ENCODE data around the gene LATS2. TPM values are rescaled to one million over a fixed set of nuclear protein-coding genes. Genes with fewer than 3 reads are reported as not detected.

Gene LATS2
- total and polyA plus RNA-seq, 9 donors: 12.5 to 41.9 (median 22.8) TPM

- intact Hi-C loops (cut with DNase I): no loop called here
- Histone ChIP-seq H3K36me3 (no peaks in the 10 kb centered on the region), H3K9me3 (no peaks in the 10 kb centered on the region), H3K4me1 (ENCODE audit: insufficient read depth) (peaks cover 2% of the 10 kb centered on the region), H3K4me3 (no peak overlapping the region), H3K27me3 (no peaks in the 10 kb centered on the region), H3K27ac (peak overlapping the region in 1 of 2 donors; percentile 64)
- TF ChIP-seq CTCF (IDR thresholded peaks at IDR 0.05): no peak
- TF ChIP-seq EP300 (IDR thresholded peaks at IDR 0.05): no peak
- 28 to 39% (median 38%) methylated on average over 10 of the region's 10 CpGs for WGBS, 3 donors
- DNase-seq: peak; percentile 29 to 59 (median 49)
These were observed 13.2 kb upstream of the LATS2 start for GRCh38 chr13:21074546-21074945.

DNA sequence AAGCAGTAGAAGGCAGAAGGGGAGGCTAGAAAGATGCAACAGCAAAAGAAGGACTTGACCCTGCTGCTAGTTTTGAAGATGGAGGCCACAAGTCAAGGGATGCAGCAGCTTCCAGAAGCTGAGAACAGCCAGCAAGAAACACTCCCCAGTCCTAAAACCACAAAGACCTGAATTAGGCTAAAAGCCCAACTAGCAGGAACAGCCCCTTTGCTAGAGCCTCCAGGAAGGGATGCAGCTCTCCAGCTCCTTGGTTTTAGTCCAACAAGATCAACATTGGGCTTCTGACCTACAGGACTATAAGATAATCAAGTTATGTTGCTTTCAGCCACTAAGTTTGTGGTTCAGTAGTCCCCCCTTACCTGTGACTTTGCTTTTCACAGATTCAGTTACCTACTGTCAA lies 10.5 kb upstream of the LATS2 start:
- Histone ChIP-seq H3K4me3 (no peak overlapping the region), H3K9me3 (no peaks in the 10 kb centered on the region), H3K4me1 (ENCODE audit: insufficient read depth) (peaks cover 2% of the 10 kb centered on the region), H3K36me3 (no peaks in the 10 kb centered on the region), H3K27ac (no peak overlapping the region), H3K27me3 (no peaks in the 10 kb centered on the region)
- TF ChIP-seq EP300 (IDR thresholded peaks at IDR 0.05) (no peak), CTCF (IDR thresholded peaks at IDR 0.05) (no peak)
- intact Hi-C loops (cut with DNase I): no loop called here
- no peak for DNase-seq

DNA sequence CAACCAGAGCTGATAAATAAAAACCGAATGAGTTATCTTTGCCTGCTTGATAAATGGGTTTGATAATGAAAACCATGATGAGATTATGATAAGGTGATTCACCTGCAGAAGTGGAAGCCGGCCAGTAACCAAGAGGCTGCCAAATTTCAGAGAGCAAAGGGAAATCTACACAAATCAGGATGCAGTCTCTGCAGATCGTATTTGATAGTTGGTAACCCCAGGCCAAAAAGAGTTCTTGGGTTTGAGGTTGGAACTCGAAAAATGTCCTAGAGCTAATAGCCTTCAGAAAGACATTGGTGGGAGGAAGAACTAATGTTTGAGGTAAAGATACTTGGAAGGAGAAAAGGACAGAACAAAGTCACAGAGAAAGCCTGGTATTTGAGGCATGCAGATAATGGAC lies 9.6 kb upstream of the LATS2 start:
- Histone ChIP-seq H3K4me1 (ENCODE audit: insufficient read depth) (peaks cover 2% of the 10 kb centered on the region), H3K4me3 (no peak overlapping the region), H3K27ac (no peak overlapping the region), H3K36me3 (no peaks in the 10 kb centered on the region), H3K9me3 (no peaks in the 10 kb centered on the region), H3K27me3 (no peaks in the 10 kb centered on the region)
- no peak for TF ChIP-seq EP300 (IDR thresholded peaks at IDR 0.05)
- TF ChIP-seq CTCF (IDR thresholded peaks at IDR 0.05): no peak
- no peak for TF ChIP-seq POLR2A (IDR thresholded peaks at IDR 0.05)
- WGBS, 3 donors: 63 to 73% (median 72%) methylated on average over 4 of the region's 4 CpGs
- intact Hi-C loops (cut with DNase I): no loop called here
- DNase-seq: no peak

DNA sequence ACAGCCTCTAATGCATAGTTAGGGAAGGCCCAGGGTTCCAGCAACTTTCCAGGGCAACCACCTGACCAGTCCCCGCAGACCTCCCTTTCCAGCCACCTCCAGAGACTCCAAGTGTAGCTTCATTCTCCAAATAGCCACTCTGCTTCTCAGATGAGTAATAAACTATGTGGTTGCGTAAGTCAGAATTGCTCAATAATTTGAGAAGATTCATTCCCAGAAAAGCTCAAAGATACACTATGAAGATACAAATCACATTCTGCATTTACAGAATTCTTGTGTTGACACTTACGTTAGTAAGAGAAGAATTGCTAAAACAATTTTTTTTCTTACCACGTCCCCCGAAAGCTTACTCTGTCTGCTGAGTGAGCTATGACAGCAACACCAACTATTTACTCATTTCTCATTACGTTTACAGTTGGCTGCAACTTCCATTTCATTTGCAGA lies 8.2 kb upstream of the LATS2 start:
- H3K9me3 ChIP-seq: no peaks in the 10 kb centered on the region
- no peaks in the 10 kb centered on the region for H3K27me3 ChIP-seq
- H3K4me3 ChIP-seq: no peak overlapping the region
- TF ChIP-seq CTCF (IDR thresholded peaks at IDR 0.05): no peak
- no peak for TF ChIP-seq EP300 (IDR thresholded peaks at IDR 0.05)
- no peak for TF ChIP-seq POLR2A (IDR thresholded peaks at IDR 0.05)
- H3K27ac ChIP-seq: no peak overlapping the region
- peak in 3 of 5 donors; percentile 37 to 60 (median 56) for DNase-seq
- peaks cover under 1% of the 10 kb centered on the region for H3K4me1 ChIP-seq (ENCODE audit: insufficient read depth)
- 10 to 25% (median 21%) methylated on average over 6 of the region's 6 CpGs for WGBS, 3 donors
- H3K36me3 ChIP-seq: no peaks in the 10 kb centered on the region
- intact Hi-C loops (cut with DNase I): loop anchor here in 1 of 4 donors (10.0 kb wide), 1 partner anchor 125 kb away; no protein-coding TSS in a partner anchor

Data from ovary (tissue), 9 donors.